ENCODE results near the gene TMEM108.

TMEM108 gene

GRCh38 chr3:133418361-133418760, 380.2 kb downstream of the TMEM108 start:
- DNase-seq (ENCODE audit: low read depth in 2 of 2) = no peak

DNA sequence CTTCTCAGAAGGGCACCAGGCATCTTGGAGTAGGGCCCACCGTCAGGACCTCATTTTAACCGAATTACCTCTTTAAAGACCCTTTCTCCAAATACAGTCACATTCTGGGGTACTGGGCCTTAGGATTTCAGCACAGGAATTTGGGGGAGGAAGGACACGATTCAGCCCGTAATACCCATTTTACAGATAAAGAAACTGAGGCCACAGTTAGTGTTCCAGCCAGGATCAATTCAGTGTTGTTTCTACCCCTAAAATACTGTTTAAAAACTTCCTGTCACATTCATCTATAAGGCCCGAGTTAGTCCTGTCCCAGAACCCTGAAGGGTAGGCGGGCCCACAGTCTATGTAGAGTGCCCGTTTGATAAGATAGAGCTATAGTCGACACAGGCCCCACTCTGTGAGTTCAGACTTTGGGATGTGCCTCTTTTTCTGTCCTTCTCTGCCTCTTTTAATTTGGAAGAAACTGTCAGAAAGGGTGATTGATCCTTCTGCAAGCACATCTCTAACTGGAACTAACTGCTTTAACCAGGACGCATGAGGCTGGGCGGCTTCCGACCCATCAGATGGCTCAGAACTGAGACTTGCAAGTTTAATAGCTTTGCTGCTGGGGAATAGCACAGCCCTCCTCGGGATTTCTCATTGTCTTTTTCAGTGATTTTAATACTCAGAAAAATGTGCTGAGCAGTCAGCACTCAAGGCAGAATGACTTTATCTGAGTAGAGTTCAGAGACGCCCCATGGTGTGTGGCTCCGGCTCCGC, 381.1 kb downstream of the TMEM108 start:
- no peak for DNase-seq (ENCODE audit: low read depth in 2 of 2)

- DNase-seq (ENCODE audit: low read depth in 2 of 2) = no peak
Measured at GRCh38 chr3:133424937-133425869, 387.0 kb downstream of the TMEM108 start.

DNA sequence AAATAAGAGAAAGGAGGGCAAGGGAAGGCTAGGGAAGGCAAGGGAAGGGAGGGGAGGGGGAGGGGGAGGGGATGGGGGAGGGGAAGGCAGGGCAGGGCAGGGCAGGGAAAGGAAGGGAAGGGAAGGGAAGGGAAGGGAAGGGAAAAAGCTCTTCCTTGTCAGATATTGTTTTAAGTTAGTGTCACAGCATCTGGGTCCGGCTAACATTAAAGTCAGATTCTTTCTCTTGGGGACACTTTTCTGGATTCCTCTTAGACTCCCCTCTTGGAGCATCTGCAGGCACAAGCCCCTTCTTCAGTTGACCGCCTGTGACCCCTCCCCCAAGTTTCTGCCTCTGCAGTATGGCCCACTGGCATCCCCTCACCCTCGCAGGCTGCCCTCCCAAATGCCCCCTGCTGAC, 387.7 kb downstream of the TMEM108 start:
- no peak for DNase-seq (ENCODE audit: low read depth in 2 of 2)

- no peak for DNase-seq (ENCODE audit: low read depth in 2 of 2)
Measured at GRCh38 chr3:133426721-133427120, 388.5 kb downstream of the TMEM108 start.

- DNase-seq (ENCODE audit: low read depth in 2 of 2) = no peak
Measured at GRCh38 chr3:133428552-133428951, 390.4 kb downstream of the TMEM108 start.

DNA sequence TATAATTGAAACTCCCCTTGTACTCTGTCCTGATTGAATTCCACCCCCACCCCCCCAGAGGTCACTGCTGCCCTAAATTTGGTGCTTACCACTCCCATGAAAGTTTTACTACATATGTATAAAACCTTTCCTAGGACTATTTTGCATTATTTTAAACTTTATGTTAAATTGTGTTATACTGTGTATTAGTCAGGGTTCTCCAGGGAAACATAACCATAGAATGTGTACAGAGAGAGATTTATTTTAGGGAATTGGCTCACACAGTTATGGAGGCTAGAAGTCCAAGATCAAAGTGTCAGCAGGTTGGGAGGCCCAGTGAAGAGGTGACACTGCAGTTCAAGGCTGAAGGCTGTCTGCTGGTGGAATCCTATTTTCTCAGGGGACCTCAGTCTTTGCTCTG, 390.9 kb downstream of the TMEM108 start:
- no peak for DNase-seq (ENCODE audit: low read depth in 2 of 2)

- DNase-seq (ENCODE audit: low read depth in 2 of 2) = no peak
Measured at GRCh38 chr3:133439563-133439962, 401.4 kb downstream of the TMEM108 start.

- DNase-seq (ENCODE audit: low read depth in 2 of 2) = no peak
Measured at GRCh38 chr3:133440652-133441051, 402.5 kb downstream of the TMEM108 start.

DNA sequence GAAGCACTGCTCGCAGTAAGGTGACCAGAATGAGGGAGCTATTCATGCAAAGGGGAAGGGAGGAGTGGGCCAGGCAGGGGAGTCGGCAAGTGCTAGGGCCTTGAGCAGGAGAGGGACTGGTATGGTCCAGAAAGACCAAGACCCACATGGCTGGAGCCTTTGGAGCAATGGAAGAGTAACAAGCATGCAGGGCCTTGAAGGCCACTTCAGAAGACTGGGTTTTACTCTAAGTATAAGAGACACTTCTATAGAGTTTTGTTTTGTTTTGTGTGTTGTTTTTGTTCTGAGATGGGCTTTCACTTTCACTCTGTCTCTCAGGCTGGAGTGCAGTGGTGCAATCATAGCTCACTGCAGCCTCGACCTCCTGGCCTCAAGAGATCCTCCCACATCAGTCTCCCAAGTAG, 403.7 kb downstream of the TMEM108 start:
- DNase-seq (ENCODE audit: low read depth in 2 of 2) = no peak

- no peak for DNase-seq (ENCODE audit: low read depth in 2 of 2)
Measured at GRCh38 chr3:133442518-133442917, 404.3 kb downstream of the TMEM108 start.

- no peak for DNase-seq (ENCODE audit: low read depth in 2 of 2)
Measured at GRCh38 chr3:133443649-133444422, 405.6 kb downstream of the TMEM108 start.

GRCh38 chr3:133444423-133444774, 406.2 kb downstream of the TMEM108 start:
- DNase-seq (ENCODE audit: low read depth in 2 of 2) = no peak

DNA sequence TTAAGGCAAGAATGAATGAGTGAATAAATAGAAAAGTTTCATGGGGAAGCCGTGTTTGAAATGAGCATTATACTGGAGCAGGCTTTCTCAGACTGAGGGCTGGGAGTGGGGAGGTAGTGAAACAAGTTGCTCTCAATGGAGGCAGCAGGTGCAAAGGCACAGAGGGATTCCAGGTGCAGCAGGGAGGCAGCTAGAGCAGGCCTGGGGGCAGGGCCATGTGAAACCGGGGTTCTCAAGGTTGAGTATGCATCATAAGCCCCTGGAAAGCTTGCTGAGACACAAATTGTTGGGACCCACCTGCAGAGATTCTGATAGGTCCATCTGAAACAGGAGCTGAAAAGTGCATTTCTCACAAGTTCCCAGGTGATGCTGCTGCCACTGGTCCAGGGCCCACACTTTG, 406.9 kb downstream of the TMEM108 start:
- no peak for DNase-seq (ENCODE audit: low read depth in 2 of 2)
